ENCODE measurements around the gene MYH4. TPM values are rescaled to one million over a fixed set of nuclear protein-coding genes. Genes with fewer than 3 reads are reported as not detected.

The MYH4 gene
- total RNA-seq: not detected
- polyA plus RNA-seq: not detected
- long read RNA-seq, donor 1: 0 reads
- long read RNA-seq, donor 2: 0 reads

DNA sequence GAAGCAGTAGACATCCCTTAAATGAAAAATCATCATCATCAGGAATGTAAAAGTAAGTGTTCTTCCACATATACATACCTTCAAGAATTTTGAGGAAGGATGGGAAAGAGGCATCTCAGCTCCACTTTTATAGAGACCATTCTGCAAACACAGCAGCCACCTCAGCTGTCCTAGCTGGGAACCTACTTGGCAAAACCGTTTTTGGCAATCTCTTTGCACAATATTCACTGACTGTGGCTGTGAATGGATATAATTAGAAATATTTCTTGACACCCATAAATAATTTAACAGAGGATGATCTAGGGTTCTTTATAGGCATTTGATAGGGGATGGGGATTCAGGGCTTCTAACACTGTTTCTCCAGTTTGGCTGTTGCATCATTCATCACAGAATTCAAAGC, at the start of gene MYH4:
Gene MYH4 (minus strand): TSS at position 101 of the 400 bp plus-strand sequence. CDS start 2,814 bp downstream, outside the sequence.
- intact Hi-C loops (cut with DNase I; ENCODE audit: low total_unique reads): no loop called here
- Histone ChIP-seq H3K36me3 (no peaks in the 10 kb centered on the region), H3K27ac (no peak within 1 kb of the TSS), H3K4me1 (no peaks in the 10 kb centered on the region), H3K9me3 (no peaks in the 10 kb centered on the region), H3K4me3 (no peak within 1 kb of the TSS), H3K27me3 (replicated peaks in 1 of 7) (peaks cover 0 to 22% (median 0%) of the 10 kb centered on the region in 7 donors)
- DNase-seq: no peak
- no peak for TF ChIP-seq POLR2A (IDR thresholded peaks at IDR 0.05)
- TF ChIP-seq, protein P1, sequence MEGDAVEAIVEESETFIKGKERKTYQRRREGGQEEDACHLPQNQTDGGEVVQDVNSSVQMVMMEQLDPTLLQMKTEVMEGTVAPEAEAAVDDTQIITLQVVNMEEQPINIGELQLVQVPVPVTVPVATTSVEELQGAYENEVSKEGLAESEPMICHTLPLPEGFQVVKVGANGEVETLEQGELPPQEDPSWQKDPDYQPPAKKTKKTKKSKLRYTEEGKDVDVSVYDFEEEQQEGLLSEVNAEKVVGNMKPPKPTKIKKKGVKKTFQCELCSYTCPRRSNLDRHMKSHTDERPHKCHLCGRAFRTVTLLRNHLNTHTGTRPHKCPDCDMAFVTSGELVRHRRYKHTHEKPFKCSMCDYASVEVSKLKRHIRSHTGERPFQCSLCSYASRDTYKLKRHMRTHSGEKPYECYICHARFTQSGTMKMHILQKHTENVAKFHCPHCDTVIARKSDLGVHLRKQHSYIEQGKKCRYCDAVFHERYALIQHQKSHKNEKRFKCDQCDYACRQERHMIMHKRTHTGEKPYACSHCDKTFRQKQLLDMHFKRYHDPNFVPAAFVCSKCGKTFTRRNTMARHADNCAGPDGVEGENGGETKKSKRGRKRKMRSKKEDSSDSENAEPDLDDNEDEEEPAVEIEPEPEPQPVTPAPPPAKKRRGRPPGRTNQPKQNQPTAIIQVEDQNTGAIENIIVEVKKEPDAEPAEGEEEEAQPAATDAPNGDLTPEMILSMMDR (IDR thresholded peaks at IDR 0.05 in 8 of 11, conservative IDR thresholded peaks at IDR 0.05 in 3 of 11): no peak
- TF ChIP-seq POLR2AphosphoS5 (IDR thresholded peaks at IDR 0.05): no peak
- 38 to 64% (median 58%) methylated on average over 1 of the region's 1 CpG for WGBS, 5 donors

DNA sequence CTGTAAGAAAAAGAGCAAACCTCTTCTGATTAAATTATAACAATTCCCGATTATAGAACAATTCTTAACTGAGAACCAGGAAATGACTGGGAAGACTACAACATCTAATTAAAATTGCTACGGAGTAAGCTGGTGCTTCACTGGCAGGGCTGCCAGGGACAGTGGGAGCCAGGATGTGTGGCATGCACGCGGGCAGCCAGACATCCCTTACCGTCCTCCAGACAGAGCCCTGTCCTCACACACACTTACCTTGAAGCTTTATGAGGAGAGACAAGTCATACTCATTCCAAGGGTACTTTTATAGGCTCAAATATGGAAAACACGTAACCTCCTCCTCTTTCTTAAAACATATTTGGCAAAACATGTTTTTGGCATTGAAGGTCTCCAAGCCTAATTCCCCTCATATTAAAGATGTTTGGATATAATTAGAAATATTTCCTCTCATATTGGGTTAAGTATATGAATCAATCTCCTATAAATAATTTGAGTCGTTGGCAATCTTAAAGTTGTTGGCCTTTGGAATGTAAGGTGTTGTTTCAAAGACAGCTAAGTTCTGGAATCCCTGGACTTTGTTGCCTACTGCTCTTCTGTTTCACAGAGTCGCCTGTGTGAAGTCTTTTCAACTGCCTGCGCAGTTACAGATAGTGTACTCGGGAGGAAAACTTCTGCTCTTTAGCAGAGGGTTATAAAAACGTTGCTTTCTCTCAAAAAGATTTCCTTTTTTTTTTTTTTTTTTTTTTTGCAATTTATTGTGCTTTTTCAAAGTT, 49.1 kb upstream of the MYH4 start, which contains the start of gene MYH1:
Gene MYH1 (minus strand): TSS at position 272 of the 767 bp plus-strand sequence. CDS start 1,900 bp downstream, outside the sequence.
- TF ChIP-seq, protein P1 (IDR thresholded peaks at IDR 0.05 in 8 of 11, conservative IDR thresholded peaks at IDR 0.05 in 3 of 11): no peak
- TF ChIP-seq POLR2A (IDR thresholded peaks at IDR 0.05): no peak
- no peaks in the 10 kb centered on the region for H3K36me3 ChIP-seq
- intact Hi-C loops (cut with DNase I; ENCODE audit: low total_unique reads): no loop called here
- peaks cover 0 to 12% (median 4%) of the 10 kb centered on the region in 8 donors for H3K9me3 ChIP-seq
- no peaks in the 10 kb centered on the region for H3K27me3 ChIP-seq (replicated peaks in 1 of 7)
- H3K4me3 ChIP-seq: no peak within 1 kb of the TSS
- no peak for DNase-seq
- H3K27ac ChIP-seq: no peak within 1 kb of the TSS
- no peaks in the 10 kb centered on the region for H3K4me1 ChIP-seq
- WGBS, 5 donors: 72 to 83% (median 77%) methylated on average over 11 of the region's 11 CpGs

DNA sequence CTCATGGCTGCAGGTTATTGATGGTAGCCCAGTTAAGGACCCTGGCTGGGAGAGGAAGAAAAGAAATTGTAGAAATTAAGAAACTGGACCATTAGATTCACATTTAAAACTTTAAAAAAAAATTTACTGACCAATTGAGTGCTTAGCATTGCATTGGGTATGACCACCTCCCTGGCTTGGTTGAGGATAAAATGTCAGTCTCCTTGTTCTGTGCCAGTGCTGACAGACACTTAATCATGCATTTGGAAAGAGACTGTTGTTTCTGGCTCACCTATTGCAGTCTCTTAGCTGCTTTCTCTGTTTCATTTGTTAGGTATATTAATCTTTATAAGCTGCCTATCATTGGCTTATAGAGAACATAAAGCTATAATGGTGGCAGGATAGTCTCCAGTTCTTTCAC, 47.3 kb upstream of the MYH4 start:
- Histone ChIP-seq H3K9me3 (no peaks in the 10 kb centered on the region), H3K4me1 (no peaks in the 10 kb centered on the region), H3K36me3 (no peaks in the 10 kb centered on the region), H3K27ac (no peak overlapping the region), H3K4me3 (no peak overlapping the region), H3K27me3 (replicated peaks in 1 of 7) (no peaks in the 10 kb centered on the region)
- intact Hi-C loops (cut with DNase I; ENCODE audit: low total_unique reads): no loop called here
- DNase-seq: no peak
- TF ChIP-seq, protein P1 (IDR thresholded peaks at IDR 0.05 in 8 of 11, conservative IDR thresholded peaks at IDR 0.05 in 3 of 11): no peak
- TF ChIP-seq POLR2AphosphoS5 (IDR thresholded peaks at IDR 0.05) (no peak), POLR2A (IDR thresholded peaks at IDR 0.05) (no peak)

DNA sequence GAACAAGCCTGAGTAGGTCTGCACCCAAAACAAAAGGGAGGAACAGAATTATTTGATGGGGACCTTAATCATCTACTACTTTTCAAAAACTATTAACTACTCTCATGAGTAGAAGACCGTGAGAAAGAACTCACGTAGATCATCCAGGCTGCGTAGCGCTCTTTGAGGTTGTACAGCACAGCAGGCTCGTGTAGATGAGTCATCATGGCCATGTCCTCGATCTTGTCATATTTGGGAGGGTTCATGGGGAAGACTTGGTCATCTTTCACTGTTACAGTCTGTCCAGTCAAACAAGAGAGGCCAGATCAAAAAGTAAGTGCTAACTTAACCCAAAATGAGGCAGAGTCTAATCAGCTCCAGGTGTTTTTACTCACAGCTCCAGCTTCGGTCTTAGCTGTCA, 46.7 kb upstream of the MYH4 start:
- intact Hi-C loops (cut with DNase I; ENCODE audit: low total_unique reads): no loop called here
- Histone ChIP-seq H3K27ac (no peak overlapping the region), H3K36me3 (no peaks in the 10 kb centered on the region), H3K4me3 (no peak overlapping the region), H3K4me1 (no peaks in the 10 kb centered on the region), H3K27me3 (replicated peaks in 1 of 7) (no peaks in the 10 kb centered on the region), H3K9me3 (no peaks in the 10 kb centered on the region)
- no peak for DNase-seq
- WGBS, 5 donors: 78 to 91% (median 86%) methylated on average over 7 of the region's 7 CpGs
- no peak for TF ChIP-seq POLR2AphosphoS5 (IDR thresholded peaks at IDR 0.05)
- TF ChIP-seq, protein P1 (IDR thresholded peaks at IDR 0.05 in 8 of 11, conservative IDR thresholded peaks at IDR 0.05 in 3 of 11): no peak
- TF ChIP-seq POLR2A (IDR thresholded peaks at IDR 0.05): no peak
